NCI-H1694 treated with DMSO at 0.1 percent for 48 hours (cell line): ENCODE results near the gene SERPINA1.
"Not testable (repeated sequence)": the region's sequence is repeated elsewhere in the genome, so short reads cannot be mapped to it uniquely, and the experiment has no call there.

ENCODE experiments used
- DNase-seq: peaks from one replicate; lab custom pipeline; 2025; lab: John Stamatoyannopoulos, UW

Gene SERPINA1

DNA sequence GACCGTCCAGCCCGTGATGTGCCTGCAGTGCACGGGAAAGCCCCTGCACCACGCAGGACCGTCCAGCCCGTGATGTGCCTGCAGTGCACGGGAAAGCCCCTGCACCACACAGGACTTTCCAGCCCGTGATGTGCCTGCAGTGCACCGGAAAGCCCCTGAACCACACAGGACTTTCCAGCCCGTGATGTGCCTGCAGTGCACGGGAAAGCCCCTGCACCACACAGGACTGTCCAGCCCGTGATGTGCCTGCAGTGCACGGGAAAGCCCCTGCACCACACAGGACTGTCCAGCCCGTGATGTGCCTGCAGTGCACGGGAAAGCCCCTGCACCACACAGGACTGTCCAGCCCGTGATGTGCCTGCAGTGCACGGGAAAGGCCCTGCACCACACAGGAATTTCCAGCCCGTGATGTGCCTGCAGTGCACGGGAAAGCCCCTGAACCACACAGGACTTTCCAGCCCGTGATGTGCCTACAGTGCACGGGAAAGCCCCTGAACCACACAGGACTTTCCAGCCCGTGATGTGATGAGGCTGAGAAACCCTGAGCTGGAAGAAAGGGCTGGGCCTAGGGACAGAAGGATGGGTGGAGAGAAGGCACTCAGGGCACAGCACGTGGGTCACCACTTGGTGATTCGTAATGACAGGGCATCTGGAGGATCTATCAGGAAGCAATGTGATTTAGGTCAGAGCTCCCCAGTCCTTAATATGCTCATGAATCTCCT lies 42.2 kb downstream of the SERPINA1 start:
- not testable (repeated sequence) for DNase-seq

- no peak for DNase-seq
These were observed 42.9 kb downstream of the SERPINA1 start for GRCh38 chr14:94345344-94346064.

DNA sequence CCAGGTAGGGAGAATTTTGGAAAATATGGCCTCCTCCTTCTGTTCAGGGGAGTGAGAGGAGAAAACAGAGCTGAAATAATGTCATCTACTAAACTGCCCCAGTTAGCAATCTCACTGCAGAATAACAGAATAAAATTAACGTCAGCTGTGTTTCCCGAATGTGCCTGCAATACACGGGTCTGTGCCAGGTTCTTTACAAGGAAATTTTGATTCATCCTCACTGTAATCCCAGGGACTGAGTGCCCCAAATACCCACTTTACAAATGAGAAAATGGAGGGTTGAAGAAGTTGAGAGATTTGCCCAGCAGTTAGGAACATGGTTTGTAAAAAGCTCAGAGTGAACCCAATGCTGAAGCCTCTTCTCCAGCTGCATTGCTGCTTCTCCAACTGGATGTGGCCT lies 44.0 kb downstream of the SERPINA1 start:
- no peak for DNase-seq

GRCh38 chr14:94343238-94344005 lies 45.0 kb downstream of the SERPINA1 start:
- DNase-seq, result no peak

GRCh38 chr14:94342334-94342934 lies 46.0 kb downstream of the SERPINA1 start:
- DNase-seq, result peak; percentile 100

GRCh38 chr14:94341656-94342333 lies 46.6 kb downstream of the SERPINA1 start:
- DNase-seq, result no peak

- DNase-seq, result no peak
These were observed 47.9 kb downstream of the SERPINA1 start for GRCh38 chr14:94340533-94340932.

- DNase-seq, result no peak
These were observed 50.4 kb downstream of the SERPINA1 start for GRCh38 chr14:94338023-94338422.

GRCh38 chr14:94337274-94337673 lies 51.1 kb downstream of the SERPINA1 start:
- no peak for DNase-seq

GRCh38 chr14:94334872-94335271 lies 53.5 kb downstream of the SERPINA1 start:
- no peak for DNase-seq

DNA sequence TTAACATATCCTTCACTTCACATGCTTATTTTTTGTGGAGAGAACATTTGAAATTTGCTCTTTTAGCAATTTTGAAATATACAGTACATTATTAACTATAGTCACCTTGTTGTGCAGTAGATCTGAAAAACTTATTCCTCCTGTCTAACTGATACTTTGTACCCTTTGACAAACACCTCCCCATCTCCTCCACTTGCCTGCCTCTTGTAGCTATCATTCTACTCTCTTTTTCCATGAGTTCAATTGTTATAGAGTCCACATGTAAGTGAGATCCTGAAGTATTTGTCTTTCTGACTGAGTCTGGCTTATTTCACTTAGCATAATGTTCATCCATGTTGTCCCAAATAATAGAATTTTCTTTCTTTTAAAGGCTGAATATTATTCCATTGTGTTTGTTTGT lies 55.8 kb downstream of the SERPINA1 start:
- DNase-seq, result no peak

DNA sequence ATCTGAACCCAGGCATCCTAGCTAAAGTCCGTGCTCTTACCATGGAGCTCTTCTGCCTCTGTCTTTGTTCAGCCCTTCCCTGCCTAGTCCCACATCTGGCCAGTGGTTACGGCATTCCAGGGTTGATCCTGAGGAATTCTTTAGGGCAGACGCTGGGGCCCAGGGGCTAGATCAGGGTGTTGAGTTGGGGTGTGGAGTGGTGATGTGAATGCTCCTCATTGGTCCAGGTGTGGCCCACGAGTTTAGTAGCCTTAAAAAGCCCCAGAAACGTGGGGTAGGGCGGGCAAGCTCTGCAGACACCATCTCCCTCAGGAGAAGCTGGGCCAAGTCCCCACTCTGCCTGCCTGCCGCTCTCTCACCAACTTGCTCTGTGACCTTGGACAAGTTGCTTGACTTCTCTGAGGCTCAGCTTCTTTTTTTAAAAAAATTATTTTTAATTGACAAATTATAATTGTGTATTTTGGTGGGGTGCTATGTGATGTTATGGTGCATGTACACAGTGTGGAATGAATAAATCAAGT lies 56.3 kb downstream of the SERPINA1 start:
- DNase-seq, result no peak

DNA sequence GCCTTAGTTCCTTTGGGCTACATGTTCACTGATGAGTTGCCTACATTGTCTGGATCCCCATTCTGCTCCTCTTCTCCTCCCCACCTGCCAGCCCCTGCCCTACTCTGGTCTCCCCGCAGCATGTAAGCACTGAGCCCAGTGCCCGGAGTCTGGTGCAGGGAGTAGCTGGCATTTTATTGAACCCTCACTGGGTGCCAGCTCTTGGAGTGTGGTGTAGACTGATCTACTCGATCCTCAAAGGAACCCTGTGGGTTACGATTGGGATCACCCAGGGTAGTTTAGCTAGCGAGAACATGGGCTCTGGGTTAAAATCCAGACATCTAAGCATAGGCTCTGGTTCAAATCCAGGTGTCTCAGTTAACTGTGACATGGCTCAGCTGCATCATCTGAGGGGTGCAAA lies 56.9 kb downstream of the SERPINA1 start:
- no peak for DNase-seq

DNA sequence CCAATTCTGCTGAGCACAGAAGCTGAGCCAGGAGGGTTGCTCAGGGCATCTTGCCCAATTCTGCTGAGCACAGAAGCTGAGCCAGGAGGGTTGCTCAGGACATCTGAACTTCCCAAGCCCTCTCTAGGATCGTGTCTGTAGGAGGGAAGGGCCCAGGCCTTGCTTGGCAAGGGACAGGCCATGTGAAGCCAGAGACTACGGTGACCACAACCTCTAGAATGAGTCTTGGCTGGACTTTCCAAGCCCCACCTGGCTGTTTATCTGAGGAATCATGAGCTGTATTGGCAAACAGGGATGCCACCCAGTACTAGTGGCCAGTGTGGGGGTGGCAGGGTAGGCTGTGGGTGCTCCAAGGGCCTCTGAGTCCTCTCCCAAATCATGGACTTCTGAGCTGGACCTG lies 57.5 kb downstream of the SERPINA1 start:
- no peak for DNase-seq

DNA sequence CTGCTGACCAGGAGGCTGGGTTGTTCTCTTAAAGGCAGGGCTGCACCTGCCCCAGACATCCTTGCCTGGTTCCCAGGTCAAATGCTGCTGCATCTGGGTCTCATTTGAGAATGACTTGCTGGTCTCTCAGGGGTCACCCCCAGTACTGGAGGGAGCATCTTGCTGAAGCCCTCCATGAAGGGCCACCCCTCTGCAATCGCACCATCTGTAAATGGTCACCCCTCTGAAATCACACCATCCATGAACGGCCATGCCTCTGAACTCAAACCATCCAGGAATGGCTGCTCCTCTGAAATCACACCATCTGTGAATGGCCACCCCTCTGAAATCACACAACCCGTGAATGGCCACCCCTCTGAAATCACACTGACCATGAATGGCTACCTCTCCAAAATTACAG lies 58.0 kb downstream of the SERPINA1 start:
- DNase-seq, result no peak

DNA sequence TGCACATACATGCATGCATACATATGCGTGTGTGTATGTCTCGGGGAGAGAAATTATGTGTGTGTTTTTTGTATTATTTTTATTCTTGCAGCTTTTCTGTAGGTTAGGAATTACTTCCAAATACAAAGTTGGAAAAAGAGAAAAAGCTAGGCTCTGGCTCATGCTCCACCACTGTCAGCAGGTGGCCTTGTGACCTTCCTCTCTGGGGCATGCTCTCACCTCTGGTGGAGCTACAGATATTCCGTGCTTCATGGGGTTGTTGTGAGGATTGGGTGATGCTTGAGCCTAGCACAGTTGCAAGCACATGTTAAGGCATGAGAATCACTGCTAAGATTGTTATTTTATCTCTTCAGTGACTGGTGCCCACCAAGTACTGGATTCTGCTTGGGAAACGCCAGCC lies 58.5 kb downstream of the SERPINA1 start:
- DNase-seq, result no peak

- DNase-seq, result no peak
These were observed 60.2 kb downstream of the SERPINA1 start for GRCh38 chr14:94328196-94328595.
